COR-L47 (cell line): ENCODE data around the gene GYPC.
"Not testable (repeated sequence)": the region's sequence is repeated elsewhere in the genome, so short reads cannot be mapped to it uniquely, and the experiment has no call there.

Experiments
- DNase-seq: peaks from one replicate; lab custom pipeline; 2025; lab: John Stamatoyannopoulos, UW

GYPC gene

GRCh38 chr2:126699716-126700581 is 44.0 kb downstream of the GYPC start:
- peak; percentile 83 for DNase-seq

GRCh38 chr2:126700677-126701076 is 44.7 kb downstream of the GYPC start:
- DNase-seq, result no peak

- no peak for DNase-seq
Observed at GRCh38 chr2:126703311-126703710, 47.4 kb downstream of the GYPC start.

- DNase-seq, result no peak
Observed at GRCh38 chr2:126704434-126705160, 48.6 kb downstream of the GYPC start.

GRCh38 chr2:126707191-126707590 is 51.2 kb downstream of the GYPC start:
- DNase-seq, result no peak

- DNase-seq, result no peak
Observed at GRCh38 chr2:126707941-126708340, 52.0 kb downstream of the GYPC start.

- DNase-seq, result no peak
Observed at GRCh38 chr2:126714191-126714965, 58.4 kb downstream of the GYPC start.

GRCh38 chr2:126715111-126715510 is 59.2 kb downstream of the GYPC start:
- no peak for DNase-seq

- no peak for DNase-seq
Observed at GRCh38 chr2:126715576-126716406, 59.8 kb downstream of the GYPC start.

GRCh38 chr2:126717277-126717676 is 61.3 kb downstream of the GYPC start:
- not testable (repeated sequence) for DNase-seq

- DNase-seq, result no peak
Observed at GRCh38 chr2:126717928-126718327, 62.0 kb downstream of the GYPC start.

GRCh38 chr2:126719191-126719832 is 63.4 kb downstream of the GYPC start:
- DNase-seq, result no peak

- no peak for DNase-seq
Observed at GRCh38 chr2:126719833-126720351, 63.9 kb downstream of the GYPC start.

GRCh38 chr2:126720638-126721037 is 64.7 kb downstream of the GYPC start:
- no peak for DNase-seq

GRCh38 chr2:126722081-126722480 is 66.1 kb downstream of the GYPC start:
- no peak for DNase-seq

GRCh38 chr2:126722546-126722945 is 66.6 kb downstream of the GYPC start:
- no peak for DNase-seq

- no peak for DNase-seq
Observed at GRCh38 chr2:126723281-126723815, 67.4 kb downstream of the GYPC start.

GRCh38 chr2:126725580-126725979 is 69.6 kb downstream of the GYPC start:
- no peak for DNase-seq

- no peak for DNase-seq
Observed at GRCh38 chr2:126729896-126730295, 73.9 kb downstream of the GYPC start.

GRCh38 chr2:126730655-126731054 is 74.7 kb downstream of the GYPC start:
- DNase-seq, result no peak

- DNase-seq, result no peak
Observed at GRCh38 chr2:126731353-126731752, 75.4 kb downstream of the GYPC start.
